SK-N-SH (cell line): ENCODE measurements around the gene NOXA1. TPM values are rescaled to one million over a fixed set of nuclear protein-coding genes. Genes with fewer than 3 reads are reported as not detected.

Experiments used
- CTCF ChIA-PET: fragments of 300-600, 350-600 bp; formaldehyde crosslinking; extraction: SDS; loops from one replicate; lab custom pipeline; 2021; lab: Yijun Ruan, JAX
- POLR2A ChIA-PET: fragments of 350-600 bp; sonication (Branson Sonifier 250); formaldehyde crosslinking; extraction: SDS; loops from one replicate; lab custom pipeline; 2020; ENCODE audit warnings: antibody characterized with exemption, inconsistent platforms; lab: Yijun Ruan, JAX
- DNase-seq: peaks from one replicate; pipeline ENCODE4 v3.0.0; 2012
- H2AFZ ChIP-seq: fragments of 200-600 bp; sonication (generic); 2 replicates; pipeline ENCODE4 v1.8.1; 2016; ENCODE audit warnings: antibody characterized with exemption, mild to moderate bottlenecking, low read depth
- H3F3A ChIP-seq: fragments of 200-600 bp; sonication (generic); replicated peaks from 2 replicates; pipeline ENCODE3; 2016; ENCODE audit warnings: antibody characterized with exemption, mild to moderate bottlenecking; ENCODE audit not compliant: insufficient read depth
- H3K27ac ChIP-seq, 2 experiments: fragments of 200-500 bp in 1 of 2; fragments of 200-600 bp in 1 of 2; sonication (Bioruptor generic) in 1 of 2; sonication (generic), shearing (Covaris generic) in 1 of 2; 2 replicates each; pipeline versions ENCODE4 v1.5.1 to v1.6.1; 2014 to 2016; ENCODE audit warnings: low read depth in 2 of 2, inconsistent platforms in 1 of 2, low read length in 1 of 2, mild to moderate bottlenecking in 1 of 2, mixed read lengths in 1 of 2
- H3K27me3 ChIP-seq: fragments of 200-600 bp; sonication (generic), shearing (Covaris generic); 2 replicates; pipeline ENCODE4 v1.6.1; 2016; ENCODE audit warnings: mixed run types; ENCODE audit not compliant: insufficient read depth
- H3K36me3 ChIP-seq, 2 experiments: fragments of 200-500 bp in 1 of 2; fragments of 200-600 bp in 1 of 2; sonication (Bioruptor generic) in 1 of 2; sonication (generic) in 1 of 2; replicated peaks in 1 of 2; 2 replicates each; pipeline versions ENCODE3 to v1.5.1; 2014 to 2016; ENCODE audit warnings: low read length in 1 of 2, mild to moderate bottlenecking in 1 of 2; ENCODE audit not compliant: insufficient read depth in 2 of 2, control insufficient read depth in 1 of 2
- H3K4me1 ChIP-seq, 2 experiments: fragments of 200-500 bp in 1 of 2; fragments of 200-600 bp in 1 of 2; sonication (Bioruptor generic) in 1 of 2; sonication (generic), shearing (Covaris generic) in 1 of 2; 2 replicates each; pipeline versions ENCODE4 v1.5.1 to v1.6.1; 2014 to 2016; ENCODE audit warnings: low read depth in 1 of 2, low read length in 1 of 2, mixed run types in 1 of 2; ENCODE audit not compliant: insufficient read depth in 2 of 2, control insufficient read depth in 1 of 2
- H3K4me2 ChIP-seq: fragments of 200-600 bp; sonication (generic), shearing (Covaris generic); 2 replicates; pipeline ENCODE4 v1.6.1; 2017; ENCODE audit warnings: mixed run types
- H3K4me3 ChIP-seq, 2 experiments: fragments of 200-500 bp in 1 of 2; fragments of 200-600 bp in 1 of 2; sonication (Bioruptor generic) in 1 of 2; sonication (generic), shearing (Covaris generic) in 1 of 2; 2 replicates each; pipeline versions ENCODE4 v1.5.1 to v1.8.1; 2014 to 2016; ENCODE audit warnings: low read depth in 2 of 2, inconsistent platforms in 1 of 2, low read length in 1 of 2, mild to moderate bottlenecking in 1 of 2, mixed read lengths in 1 of 2, moderate library complexity in 1 of 2
- H3K79me2 ChIP-seq: fragments of 200-600 bp; sonication (generic); 2 replicates; pipeline ENCODE4 v1.8.1; 2017; ENCODE audit warnings: mild to moderate bottlenecking; ENCODE audit not compliant: insufficient read depth
- H3K9ac ChIP-seq: fragments of 200-600 bp; sonication (generic); 2 replicates; pipeline ENCODE4 v1.6.1; 2017; ENCODE audit warnings: mixed run types
- H3K9me2 ChIP-seq: fragments of 200-600 bp; sonication (generic); 2 replicates; pipeline ENCODE4 v1.6.1; 2017; ENCODE audit warnings: mixed run types
- H3K9me3 ChIP-seq: fragments of 200-600 bp; sonication (generic); 2 replicates; pipeline ENCODE4 v1.6.1; 2017; ENCODE audit warnings: mixed run types, mild to moderate bottlenecking, moderate library complexity
- H4K20me1 ChIP-seq: fragments of 200-600 bp; sonication (generic); 2 replicates; pipeline ENCODE4 v1.6.1; 2017; ENCODE audit warnings: mild to moderate bottlenecking, mixed run types; ENCODE audit not compliant: insufficient read depth
- ELF1 ChIP-seq: IDR thresholded peaks from 2 replicates; pipeline ENCODE4 v1.4.0; 2012
- EP300 ChIP-seq, 2 experiments: IDR thresholded peaks; 2 replicates each; pipeline versions ENCODE4 v1.4.0 to v1.6.1; 2012; ENCODE audit warnings: borderline replicate concordance in 1 of 2, low read depth in 1 of 2, low read length in 1 of 2
- FOSL2 ChIP-seq: IDR thresholded peaks from 2 replicates; pipeline ENCODE4 v1.4.0; 2012; ENCODE audit warnings: low read depth, mild to moderate bottlenecking, moderate library complexity, borderline replicate concordance
- FOXJ3 ChIP-seq: sonication (generic); formaldehyde crosslinking; IDR thresholded peaks from 2 replicates; pipeline ENCODE4 v1.5.1; 2020; ENCODE audit warnings: mild to moderate bottlenecking, missing genetic modification reagents
- FOXM1 ChIP-seq: IDR thresholded peaks from 2 replicates; pipeline ENCODE4 v1.4.0; 2012; ENCODE audit warnings: low read depth, mild to moderate bottlenecking
- JUND ChIP-seq: IDR thresholded peaks from 2 replicates; pipeline ENCODE4 v1.4.0; 2012
- MEF2A ChIP-seq: IDR thresholded peaks from 2 replicates; pipeline ENCODE4 v1.4.0; 2012; ENCODE audit warnings: low read depth, borderline replicate concordance
- POLR2AphosphoS5 ChIP-seq: IDR thresholded peaks from 2 replicates; pipeline ENCODE4 v1.6.1; 2012; ENCODE audit warnings: low read depth, low read length
- RXRA ChIP-seq: IDR thresholded peaks from 2 replicates; pipeline ENCODE4 v1.4.0; 2012; ENCODE audit warnings: low read depth, mild to moderate bottlenecking, borderline replicate concordance
- TEAD4 ChIP-seq: IDR thresholded peaks from 2 replicates; pipeline ENCODE4 v1.4.0; 2012; ENCODE audit warnings: mild to moderate bottlenecking, borderline replicate concordance; ENCODE audit not compliant: insufficient read depth
- WGBS: methylation state at CpG from one replicate; pipeline ENCODE4 v1.1.6; 2017; ENCODE audit warnings: low lambda C conversion rate; 5-methylcytosine and 5-hydroxymethylcytosine counted together
- polyA plus RNA-seq, 3 experiments: library from polyadenylated mRNA; depleted of rRNA; stranded (reverse); fragments of >200 nt; gene quantifications; 2 replicates each; pipeline ENCODE4 v1.2.3, GENCODE V29; 2012
- TF ChIP-seq, protein P1 (sequence below): IDR thresholded peaks from 2 replicates; pipeline ENCODE4; 2012
- TF ChIP-seq, protein P2 (sequence below): IDR thresholded peaks from 2 replicates; pipeline ENCODE4 v1.4.0; 2012; ENCODE audit warnings: low read depth, borderline replicate concordance
- TF ChIP-seq, protein P3 (sequence below): IDR thresholded peaks from 2 replicates; pipeline ENCODE4 v1.6.1; 2012; ENCODE audit warnings: mild to moderate bottlenecking, low read depth, low read length, moderate library complexity
- TF ChIP-seq, protein P4 (sequence below): fragments of 200-600 bp; sonication (generic); IDR thresholded peaks from 2 replicates; pipeline ENCODE4 v1.6.1; 2017; ENCODE audit warnings: antibody characterized with exemption, mild to moderate bottlenecking, moderate library complexity
- TF ChIP-seq, protein P5 (sequence below): IDR thresholded peaks from 2 replicates; pipeline ENCODE4 v1.4.0; 2012; ENCODE audit warnings: low read depth, borderline replicate concordance

NOXA1 gene
- polyA plus RNA-seq, 1 of the 3 experiments (the other 2 are of a cell fraction), result 0.39 TPM

DNA sequence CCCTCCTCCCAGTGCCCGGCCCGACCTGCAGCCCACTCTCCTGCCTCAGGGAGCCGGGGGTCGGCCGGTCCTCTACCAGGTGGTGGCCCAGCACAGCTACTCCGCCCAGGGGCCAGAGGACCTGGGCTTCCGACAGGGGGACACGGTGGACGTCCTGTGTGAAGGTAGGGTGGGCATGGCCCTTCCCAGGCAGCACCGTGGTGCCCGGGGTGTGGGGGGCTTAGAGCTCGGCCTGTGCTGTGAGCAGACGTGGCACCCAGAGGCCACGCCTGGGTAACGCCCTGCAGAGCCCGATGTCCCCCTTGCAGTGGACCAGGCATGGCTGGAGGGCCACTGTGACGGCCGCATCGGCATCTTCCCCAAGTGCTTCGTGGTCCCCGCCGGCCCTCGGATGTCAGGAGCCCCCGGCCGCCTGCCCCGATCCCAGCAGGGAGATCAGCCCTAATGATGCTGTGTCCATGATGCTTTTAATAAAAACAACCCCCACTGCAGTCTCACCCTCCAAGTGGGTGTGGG is 10.8 kb downstream of the NOXA1 start:
- H3K9ac ChIP-seq, result no peak overlapping the region
- no peak overlapping the region for H2AFZ ChIP-seq
- DNase-seq, result no peak
- no peak overlapping the region for H3K27ac ChIP-seq
- no peak overlapping the region for H3K4me3 ChIP-seq
- H3K9me3 ChIP-seq, result no peaks in the 10 kb centered on the region
- CTCF ChIA-PET, result interaction anchor here (1.1 to 7.0 kb wide), 4 partner anchors 8 to 12 kb away, joined by 3 to 27 read pairs (median 15); partner anchors contain the start of genes EXD3 and NOXA1
- 60% methylated on average over 1 of the region's 26 CpGs for WGBS
- no peaks in the 10 kb centered on the region for H3K36me3 ChIP-seq
- TF ChIP-seq FOSL2, result no peak
- TF ChIP-seq, protein P1, sequence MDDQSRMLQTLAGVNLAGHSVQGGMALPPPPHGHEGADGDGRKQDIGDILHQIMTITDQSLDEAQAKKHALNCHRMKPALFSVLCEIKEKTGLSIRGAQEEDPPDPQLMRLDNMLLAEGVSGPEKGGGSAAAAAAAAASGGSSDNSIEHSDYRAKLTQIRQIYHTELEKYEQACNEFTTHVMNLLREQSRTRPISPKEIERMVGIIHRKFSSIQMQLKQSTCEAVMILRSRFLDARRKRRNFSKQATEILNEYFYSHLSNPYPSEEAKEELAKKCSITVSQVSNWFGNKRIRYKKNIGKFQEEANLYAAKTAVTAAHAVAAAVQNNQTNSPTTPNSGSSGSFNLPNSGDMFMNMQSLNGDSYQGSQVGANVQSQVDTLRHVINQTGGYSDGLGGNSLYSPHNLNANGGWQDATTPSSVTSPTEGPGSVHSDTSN, result no peak
- TF ChIP-seq MEF2A, result no peak
- no peak for TF ChIP-seq EP300 (IDR thresholded peaks at IDR 0.05; ENCODE audit: borderline replicate concordance in 1 of 2, low read depth in 1 of 2, low read length in 1 of 2)
- TF ChIP-seq, protein P2, sequence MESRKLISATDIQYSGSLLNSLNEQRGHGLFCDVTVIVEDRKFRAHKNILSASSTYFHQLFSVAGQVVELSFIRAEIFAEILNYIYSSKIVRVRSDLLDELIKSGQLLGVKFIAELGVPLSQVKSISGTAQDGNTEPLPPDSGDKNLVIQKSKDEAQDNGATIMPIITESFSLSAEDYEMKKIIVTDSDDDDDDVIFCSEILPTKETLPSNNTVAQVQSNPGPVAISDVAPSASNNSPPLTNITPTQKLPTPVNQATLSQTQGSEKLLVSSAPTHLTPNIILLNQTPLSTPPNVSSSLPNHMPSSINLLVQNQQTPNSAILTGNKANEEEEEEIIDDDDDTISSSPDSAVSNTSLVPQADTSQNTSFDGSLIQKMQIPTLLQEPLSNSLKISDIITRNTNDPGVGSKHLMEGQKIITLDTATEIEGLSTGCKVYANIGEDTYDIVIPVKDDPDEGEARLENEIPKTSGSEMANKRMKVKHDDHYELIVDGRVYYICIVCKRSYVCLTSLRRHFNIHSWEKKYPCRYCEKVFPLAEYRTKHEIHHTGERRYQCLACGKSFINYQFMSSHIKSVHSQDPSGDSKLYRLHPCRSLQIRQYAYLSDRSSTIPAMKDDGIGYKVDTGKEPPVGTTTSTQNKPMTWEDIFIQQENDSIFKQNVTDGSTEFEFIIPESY, result no peak
- TF ChIP-seq, all 33 proteins: peak for 0
- peaks cover 4 to 8% of the 10 kb centered on the region in 2 experiments; a peak in 2 of 4 replicates for H3K4me1 ChIP-seq
- H3K79me2 ChIP-seq, result no peaks in the 10 kb centered on the region
- POLR2A ChIA-PET, result no interaction called here
- H3K9me2 ChIP-seq, result no peaks in the 10 kb centered on the region
- H3K4me2 ChIP-seq, result no peak overlapping the region
- no peaks in the 10 kb centered on the region for H4K20me1 ChIP-seq
- no peaks in the 10 kb centered on the region for H3K27me3 ChIP-seq
- H3F3A ChIP-seq, result no peaks in the 10 kb centered on the region

DNA sequence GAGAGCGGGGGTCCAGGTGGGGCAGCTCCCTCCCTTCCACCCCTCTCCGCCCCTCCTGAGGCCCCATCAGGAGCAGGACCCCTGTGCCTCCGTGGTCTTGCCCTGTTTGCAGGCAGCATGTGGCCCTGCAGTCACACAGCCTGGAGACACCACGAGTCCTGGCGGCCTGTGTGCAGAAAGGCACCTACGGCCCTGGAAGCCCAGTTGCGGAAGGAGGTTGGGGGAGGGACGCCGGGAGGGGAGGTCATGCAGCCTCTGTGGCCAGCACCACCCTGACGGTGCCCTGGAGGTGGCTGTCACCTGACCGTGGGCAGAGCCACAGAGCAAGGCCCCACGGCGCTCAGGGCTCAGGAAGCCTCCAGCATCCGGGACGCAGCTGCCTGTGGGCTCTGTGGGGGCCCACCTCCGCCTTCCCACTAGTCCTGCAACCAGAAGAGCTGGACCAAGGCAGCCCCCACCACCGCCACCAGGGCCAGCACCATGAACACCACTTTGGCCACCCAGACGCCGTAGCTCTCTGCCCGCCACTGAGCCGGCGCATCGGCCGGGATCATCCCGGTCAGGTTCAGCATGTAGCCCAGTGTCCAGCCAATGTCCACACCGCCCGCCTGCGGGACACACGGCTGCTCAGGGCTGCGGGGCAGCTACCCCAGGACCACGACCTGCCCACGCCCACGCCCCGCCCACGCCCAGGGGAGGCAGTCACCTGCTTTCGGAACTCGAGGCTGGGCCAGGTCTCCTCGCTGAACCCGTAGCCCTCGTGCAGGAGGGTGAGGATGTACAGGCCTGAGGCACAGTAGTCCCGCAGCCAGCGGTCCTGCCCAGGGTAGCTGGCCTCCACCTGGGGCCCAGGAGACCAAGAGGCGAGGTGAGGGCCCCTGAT is 11.5 kb downstream of the NOXA1 start:
- Histone ChIP-seq H3K4me1 (peaks cover 4 to 8% of the 10 kb centered on the region in 2 experiments; a peak in 2 of 4 replicates), H3K9ac (no peak overlapping the region), H3K79me2 (no peaks in the 10 kb centered on the region), H3K27me3 (no peaks in the 10 kb centered on the region), H3K9me3 (no peaks in the 10 kb centered on the region), H4K20me1 (no peaks in the 10 kb centered on the region), H3F3A (no peaks in the 10 kb centered on the region), H3K27ac (no peak overlapping the region), H3K36me3 (no peaks in the 10 kb centered on the region), H3K4me3 (no peak overlapping the region), H3K4me2 (no peak overlapping the region), H3K9me2 (no peaks in the 10 kb centered on the region), H2AFZ (no peak overlapping the region)
- DNase-seq, result no peak
- ChIA-PET CTCF (interaction anchor here (1.3 to 7.0 kb wide), 4 partner anchors 9 to 11 kb away, joined by 5 to 27 read pairs (median 15); partner anchors contain the start of genes EXD3 and NOXA1), POLR2A (no interaction called here)
- WGBS, result 90% methylated on average over 21 of the region's 43 CpGs
- no peak for TF ChIP-seq JUND
- TF ChIP-seq FOXJ3 (CRISPR knock-in tag), result no peak
- TF ChIP-seq, protein P3, sequence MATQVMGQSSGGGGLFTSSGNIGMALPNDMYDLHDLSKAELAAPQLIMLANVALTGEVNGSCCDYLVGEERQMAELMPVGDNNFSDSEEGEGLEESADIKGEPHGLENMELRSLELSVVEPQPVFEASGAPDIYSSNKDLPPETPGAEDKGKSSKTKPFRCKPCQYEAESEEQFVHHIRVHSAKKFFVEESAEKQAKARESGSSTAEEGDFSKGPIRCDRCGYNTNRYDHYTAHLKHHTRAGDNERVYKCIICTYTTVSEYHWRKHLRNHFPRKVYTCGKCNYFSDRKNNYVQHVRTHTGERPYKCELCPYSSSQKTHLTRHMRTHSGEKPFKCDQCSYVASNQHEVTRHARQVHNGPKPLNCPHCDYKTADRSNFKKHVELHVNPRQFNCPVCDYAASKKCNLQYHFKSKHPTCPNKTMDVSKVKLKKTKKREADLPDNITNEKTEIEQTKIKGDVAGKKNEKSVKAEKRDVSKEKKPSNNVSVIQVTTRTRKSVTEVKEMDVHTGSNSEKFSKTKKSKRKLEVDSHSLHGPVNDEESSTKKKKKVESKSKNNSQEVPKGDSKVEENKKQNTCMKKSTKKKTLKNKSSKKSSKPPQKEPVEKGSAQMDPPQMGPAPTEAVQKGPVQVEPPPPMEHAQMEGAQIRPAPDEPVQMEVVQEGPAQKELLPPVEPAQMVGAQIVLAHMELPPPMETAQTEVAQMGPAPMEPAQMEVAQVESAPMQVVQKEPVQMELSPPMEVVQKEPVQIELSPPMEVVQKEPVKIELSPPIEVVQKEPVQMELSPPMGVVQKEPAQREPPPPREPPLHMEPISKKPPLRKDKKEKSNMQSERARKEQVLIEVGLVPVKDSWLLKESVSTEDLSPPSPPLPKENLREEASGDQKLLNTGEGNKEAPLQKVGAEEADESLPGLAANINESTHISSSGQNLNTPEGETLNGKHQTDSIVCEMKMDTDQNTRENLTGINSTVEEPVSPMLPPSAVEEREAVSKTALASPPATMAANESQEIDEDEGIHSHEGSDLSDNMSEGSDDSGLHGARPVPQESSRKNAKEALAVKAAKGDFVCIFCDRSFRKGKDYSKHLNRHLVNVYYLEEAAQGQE, result no peak
- no peak for TF ChIP-seq RXRA
- TF ChIP-seq POLR2AphosphoS5, result no peak
- TF ChIP-seq, protein P4, sequence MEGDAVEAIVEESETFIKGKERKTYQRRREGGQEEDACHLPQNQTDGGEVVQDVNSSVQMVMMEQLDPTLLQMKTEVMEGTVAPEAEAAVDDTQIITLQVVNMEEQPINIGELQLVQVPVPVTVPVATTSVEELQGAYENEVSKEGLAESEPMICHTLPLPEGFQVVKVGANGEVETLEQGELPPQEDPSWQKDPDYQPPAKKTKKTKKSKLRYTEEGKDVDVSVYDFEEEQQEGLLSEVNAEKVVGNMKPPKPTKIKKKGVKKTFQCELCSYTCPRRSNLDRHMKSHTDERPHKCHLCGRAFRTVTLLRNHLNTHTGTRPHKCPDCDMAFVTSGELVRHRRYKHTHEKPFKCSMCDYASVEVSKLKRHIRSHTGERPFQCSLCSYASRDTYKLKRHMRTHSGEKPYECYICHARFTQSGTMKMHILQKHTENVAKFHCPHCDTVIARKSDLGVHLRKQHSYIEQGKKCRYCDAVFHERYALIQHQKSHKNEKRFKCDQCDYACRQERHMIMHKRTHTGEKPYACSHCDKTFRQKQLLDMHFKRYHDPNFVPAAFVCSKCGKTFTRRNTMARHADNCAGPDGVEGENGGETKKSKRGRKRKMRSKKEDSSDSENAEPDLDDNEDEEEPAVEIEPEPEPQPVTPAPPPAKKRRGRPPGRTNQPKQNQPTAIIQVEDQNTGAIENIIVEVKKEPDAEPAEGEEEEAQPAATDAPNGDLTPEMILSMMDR, result no peak
- no peak for TF ChIP-seq TEAD4
- no peak for TF ChIP-seq FOXM1
- no peak for TF ChIP-seq ELF1
- TF ChIP-seq, protein P5, sequence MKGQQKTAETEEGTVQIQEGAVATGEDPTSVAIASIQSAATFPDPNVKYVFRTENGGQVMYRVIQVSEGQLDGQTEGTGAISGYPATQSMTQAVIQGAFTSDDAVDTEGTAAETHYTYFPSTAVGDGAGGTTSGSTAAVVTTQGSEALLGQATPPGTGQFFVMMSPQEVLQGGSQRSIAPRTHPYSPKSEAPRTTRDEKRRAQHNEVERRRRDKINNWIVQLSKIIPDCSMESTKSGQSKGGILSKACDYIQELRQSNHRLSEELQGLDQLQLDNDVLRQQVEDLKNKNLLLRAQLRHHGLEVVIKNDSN, result no peak
